Measurements from ENCODE around the gene SH3RF2.
"Not testable (repeated sequence)": the region's sequence is repeated elsewhere in the genome, so short reads cannot be mapped to it uniquely, and the experiment has no call there.

Gene SH3RF2

DNA sequence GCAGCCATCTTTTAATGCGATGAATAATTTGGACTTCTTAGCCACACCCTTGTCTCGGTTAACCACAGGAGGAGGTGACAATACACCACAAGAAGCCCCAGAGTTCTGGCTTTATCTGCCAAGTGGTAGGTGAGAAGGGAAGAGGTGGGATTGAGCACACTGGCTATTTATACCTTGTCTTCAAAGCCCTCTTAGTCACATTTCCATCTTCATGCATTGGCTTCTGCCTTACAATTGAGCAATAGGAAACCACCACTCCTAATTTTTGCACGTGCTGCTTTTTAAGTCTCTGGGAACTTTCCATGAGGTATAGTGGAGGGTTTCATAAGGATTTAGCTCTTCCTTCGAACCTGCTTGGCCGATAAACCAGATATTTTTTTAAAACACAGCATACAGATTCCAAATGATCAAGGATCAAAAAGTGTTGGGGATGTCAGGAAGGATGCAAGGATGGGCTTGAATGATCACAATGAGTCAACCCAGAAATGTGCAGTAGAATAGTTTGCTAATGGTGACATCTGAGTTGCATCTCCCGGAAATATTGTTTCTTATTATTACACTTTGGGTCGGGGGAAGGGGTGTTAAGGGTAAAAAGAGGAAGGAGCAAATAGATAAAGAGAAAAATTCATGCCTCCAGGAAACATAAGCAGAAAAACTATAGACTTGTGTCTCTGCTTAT lies 143.5 kb downstream of the SH3RF2 start:
- DNase-seq (ENCODE audit: low read depth in 2 of 2), result no peak

DNA sequence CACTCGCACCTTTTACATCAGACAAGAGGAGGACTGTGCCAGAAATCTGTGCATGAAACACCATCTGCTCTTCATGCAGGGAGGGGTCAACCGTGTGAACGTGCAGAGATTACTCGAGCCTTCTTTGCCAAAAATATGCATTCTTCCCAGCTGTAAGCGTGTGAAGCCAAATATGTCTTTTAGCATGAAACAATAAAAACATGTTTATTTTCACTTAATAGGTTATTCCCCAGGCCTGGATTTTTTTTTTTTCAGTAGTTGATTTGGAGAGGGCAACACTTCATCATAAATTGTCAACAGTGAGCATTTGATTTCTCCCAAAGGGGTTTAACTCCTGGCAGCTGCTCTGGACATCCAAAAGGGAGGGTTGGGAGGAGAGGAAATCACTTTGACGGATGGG lies 145.2 kb downstream of the SH3RF2 start:
- no peak for DNase-seq (ENCODE audit: low read depth in 2 of 2)

DNA sequence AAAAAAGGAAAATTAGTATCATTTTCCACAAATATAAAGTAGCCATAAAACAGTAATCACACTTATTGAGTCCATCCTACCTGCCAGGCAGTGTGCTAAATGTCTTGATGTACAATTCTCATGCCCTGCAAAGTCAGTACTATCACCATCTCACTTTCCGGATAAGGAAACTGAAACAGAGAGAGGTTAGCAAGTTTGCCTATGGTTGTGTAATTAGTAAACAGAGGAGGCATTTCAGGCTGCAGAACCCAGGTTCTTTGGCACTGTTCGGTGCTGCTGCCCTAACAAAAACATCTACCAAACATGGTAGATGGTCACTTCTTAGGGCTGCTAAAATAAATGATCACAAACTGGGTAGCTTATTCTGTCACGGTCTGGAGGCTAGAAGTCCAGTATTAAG lies 146.4 kb downstream of the SH3RF2 start:
- DNase-seq (ENCODE audit: low read depth in 2 of 2), result no peak

DNA sequence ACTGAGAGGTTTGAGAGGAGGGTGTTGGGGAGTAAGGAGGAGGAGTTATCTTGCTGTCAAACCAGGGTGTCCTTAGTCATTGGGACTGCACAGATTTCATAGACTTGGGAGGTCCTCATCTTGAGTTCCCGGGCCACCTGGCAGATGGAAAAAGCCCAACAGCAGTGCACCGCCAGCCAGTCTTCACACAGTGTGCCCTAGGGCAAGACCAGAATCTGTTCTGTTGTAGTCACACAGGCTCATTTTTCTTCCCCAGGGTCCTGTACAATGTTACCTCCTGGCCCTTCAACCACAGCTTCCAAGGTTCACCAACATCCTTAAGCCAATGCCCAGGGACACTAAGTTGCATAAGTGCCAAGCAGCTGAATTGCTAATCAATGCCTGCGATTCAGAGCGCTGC lies 148.0 kb downstream of the SH3RF2 start:
- DNase-seq (ENCODE audit: low read depth in 2 of 2), result no peak

DNA sequence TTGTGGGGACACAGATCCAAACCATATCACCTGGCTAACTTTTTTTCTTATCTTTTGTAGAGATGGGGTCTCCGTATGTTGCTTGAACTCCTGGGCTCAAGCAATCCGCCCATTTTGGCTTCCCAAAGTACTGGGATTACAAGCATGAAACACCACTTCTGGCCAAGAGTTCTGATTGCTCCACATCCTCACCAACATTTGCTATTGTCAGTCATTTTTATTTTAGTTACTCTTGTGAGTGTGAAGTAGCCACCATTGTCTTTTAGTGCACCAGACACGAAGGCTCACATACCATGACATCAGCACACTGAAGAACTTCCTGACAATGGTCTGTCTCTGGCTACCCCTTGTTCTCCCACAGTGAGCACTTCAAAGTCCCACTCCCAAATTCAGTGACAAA lies 151.7 kb downstream of the SH3RF2 start:
- no peak for DNase-seq (ENCODE audit: low read depth in 2 of 2)

DNA sequence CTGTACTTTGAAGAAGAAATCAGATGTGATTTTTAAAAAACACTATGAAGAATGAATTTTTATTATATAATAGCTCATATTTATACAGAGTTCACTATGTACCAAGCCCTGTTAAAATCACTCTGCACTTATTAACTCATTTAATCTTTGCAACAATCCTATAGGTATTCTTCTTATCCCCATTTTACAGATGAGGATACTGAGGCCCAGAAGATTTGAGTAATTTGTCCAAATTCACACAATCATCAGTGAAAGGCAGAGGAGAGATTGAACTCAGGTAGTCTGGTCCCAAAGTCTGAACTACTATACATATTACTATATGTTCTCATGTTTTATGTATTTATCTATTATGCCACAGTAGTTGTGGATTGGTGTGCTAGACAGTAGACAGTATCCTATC lies 152.9 kb downstream of the SH3RF2 start:
- DNase-seq (ENCODE audit: low read depth in 2 of 2), result no peak

DNA sequence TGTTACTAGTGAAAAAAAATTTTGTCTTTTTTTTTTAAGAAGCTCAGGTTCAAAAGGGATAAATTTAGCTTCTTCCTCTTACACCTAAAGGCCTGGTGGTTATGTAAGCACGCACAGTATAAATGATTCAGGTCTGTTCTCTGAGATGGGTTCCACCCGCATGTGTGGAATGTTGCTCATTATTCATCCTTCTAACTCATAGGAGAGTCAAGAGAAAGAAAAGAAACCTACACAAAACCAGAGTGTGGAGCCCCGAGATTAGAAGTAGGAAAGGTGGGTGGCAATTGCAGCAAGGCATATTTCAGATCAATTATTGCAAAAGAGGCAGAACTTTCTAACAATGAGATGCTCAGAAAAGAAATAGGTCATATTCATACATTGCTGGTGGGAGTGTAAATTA lies 155.5 kb downstream of the SH3RF2 start:
- no peak for DNase-seq (ENCODE audit: low read depth in 2 of 2)

DNA sequence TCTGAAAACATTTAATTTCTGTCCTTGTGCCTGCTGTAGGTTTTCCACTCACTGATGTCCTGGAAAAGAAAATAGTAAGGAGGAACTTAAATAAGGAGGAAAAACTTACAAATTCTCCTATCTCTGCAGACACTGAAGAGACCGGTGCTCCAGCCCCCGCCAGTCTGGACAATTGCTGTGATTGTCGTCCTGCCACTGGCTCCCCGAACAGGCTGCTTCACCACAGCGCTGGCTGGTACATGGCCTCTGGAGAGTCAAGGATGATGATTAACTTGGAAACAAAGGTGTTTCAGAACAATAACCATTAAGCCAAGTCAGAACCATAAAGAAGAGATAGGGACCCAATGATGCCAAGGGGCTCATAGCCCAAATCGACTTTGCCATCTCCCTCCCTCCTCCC lies 161.7 kb downstream of the SH3RF2 start:
- DNase-seq (ENCODE audit: low read depth in 2 of 2), result no peak

DNA sequence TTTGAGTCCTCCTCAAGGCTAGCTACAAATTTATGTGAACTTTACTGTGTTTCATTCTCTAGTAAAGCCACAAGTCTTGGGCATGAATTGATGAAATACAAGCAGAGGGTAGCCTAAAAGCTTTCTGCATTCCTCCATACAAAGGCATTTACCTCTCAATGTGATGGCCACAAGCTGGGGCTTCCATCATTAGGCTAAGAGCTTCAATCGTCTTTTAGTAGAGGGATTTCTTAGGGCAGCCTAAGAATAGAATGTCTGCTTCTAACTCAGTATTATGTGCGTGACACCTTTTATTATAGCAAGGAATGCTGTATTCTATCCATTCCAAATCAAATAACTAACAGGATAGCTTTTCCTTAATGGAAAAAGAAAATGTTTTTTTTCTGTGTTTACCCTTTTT lies 165.3 kb downstream of the SH3RF2 start:
- DNase-seq (ENCODE audit: low read depth in 2 of 2), result no peak

DNA sequence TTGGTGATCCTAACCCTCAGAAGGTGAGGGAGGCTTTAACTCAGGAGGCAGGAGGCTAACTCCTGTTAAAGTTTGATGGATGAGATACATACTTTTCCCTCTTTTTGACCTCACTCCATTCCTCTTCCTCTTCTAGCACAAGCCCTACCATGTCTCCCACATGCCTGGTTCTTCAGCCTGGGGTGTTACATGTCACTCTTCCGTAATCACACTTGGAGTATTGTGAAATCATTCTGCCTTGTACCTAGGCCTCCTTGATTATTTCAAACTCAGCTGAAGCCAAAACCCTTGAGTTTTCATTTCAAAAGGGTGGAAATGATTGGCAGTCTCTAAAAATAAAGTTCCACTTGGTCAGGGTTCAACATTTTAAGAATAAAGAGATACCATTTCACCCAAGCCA lies 167.2 kb downstream of the SH3RF2 start:
- no peak for DNase-seq (ENCODE audit: low read depth in 2 of 2)

DNA sequence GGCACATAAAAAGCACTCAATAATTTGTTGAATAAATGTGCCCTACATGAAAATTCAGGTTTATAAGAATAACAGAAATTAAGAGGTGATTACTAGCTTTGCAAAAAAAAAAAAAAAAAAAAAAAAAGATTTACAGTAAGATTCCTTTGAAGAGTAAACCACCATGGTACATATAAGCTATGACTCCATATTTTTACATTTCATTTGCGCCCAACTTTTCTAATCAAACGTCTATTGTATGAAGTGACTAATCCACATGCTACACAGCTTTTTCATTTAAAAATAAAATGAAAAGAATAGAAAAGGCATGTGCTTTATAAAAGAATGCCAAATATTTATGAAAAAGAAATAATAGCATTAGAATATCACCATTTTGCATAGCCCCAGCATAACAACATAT lies 169.1 kb downstream of the SH3RF2 start, which contains the start of gene PLAC8L1:
Gene PLAC8L1 (minus strand): TSS at position 101 of the 400 bp plus-strand sequence. CDS start 1,266 bp downstream, outside the sequence.
- DNase-seq (ENCODE audit: low read depth in 2 of 2), result no peak

DNA sequence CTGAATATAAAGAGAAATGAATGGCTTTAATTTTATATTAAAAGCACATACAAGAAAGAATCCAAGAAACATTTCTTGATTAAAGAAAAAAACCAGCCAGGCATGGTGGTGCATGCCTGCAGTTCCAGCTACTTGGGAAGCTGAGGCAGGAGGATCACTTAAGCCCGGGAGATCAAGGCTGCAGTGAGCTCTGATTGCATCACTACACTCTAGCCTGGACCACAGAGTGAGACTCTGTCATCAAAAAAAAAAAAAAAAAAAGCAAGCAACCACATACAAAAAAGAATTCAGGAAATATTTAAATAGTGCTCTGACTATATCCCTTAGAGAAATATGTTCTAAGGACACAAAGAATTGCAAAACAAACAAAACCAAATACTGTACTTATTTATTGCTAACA lies 171.5 kb downstream of the SH3RF2 start:
- no peak for DNase-seq (ENCODE audit: low read depth in 2 of 2)

DNA sequence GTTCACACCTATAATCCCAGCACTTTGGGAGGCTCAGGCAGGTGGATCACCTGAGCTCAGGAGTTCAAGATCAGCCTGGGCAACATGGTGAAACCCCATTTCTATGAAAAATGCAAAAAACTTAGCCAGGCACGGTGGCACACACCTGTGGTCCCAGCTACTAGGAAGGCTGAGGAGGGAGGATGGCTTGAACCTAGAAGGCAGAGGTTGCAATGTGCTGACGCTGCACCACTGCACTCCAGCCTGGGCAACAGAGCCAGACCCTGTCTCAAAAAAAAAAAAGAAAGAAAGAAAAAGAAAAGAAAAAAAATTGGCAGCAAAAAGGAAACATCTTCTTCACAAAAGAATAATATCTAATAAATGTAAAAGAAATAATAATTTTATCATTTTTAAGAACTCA lies 172.5 kb downstream of the SH3RF2 start:
- DNase-seq (ENCODE audit: low read depth in 2 of 2), result not testable (repeated sequence)

DNA sequence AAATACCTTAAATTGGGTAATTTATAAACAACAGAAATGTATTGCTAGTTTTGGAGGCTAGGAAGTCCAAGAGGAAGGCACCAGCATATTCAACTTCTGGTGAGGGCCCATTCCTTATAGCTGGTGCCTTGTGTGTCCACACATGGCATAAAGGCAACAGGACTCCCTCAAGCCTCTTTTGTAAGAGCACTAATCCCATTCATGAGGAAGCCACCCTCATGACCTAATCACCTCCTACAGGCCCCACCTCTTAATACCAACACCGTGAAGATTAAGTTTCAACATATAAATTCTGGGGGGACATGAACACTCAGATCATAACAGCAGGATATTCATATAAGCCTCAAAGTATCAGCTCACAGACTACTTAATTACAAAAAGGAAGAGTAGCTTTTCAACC lies 173.0 kb downstream of the SH3RF2 start:
- DNase-seq (ENCODE audit: low read depth in 2 of 2), result no peak

DNA sequence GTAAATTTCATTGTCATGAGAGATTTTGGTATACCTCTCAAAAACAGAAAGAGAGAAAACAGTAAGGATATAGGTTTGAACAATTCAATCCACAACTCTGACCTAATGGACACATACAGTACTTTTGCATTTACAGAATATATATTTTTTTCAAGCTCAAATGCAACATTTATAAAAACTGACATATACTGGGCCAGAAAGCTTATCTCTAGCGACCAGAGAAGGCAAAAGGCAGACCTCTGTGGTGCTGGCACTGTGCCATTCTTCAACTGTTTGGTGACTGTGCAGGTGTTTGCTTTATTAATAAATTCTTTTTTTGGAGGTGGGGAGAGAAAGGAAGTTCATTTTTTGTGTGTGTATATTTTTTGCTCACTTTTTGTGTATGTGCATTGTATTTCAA lies 175.0 kb downstream of the SH3RF2 start:
- no peak for DNase-seq (ENCODE audit: low read depth in 2 of 2)

DNA sequence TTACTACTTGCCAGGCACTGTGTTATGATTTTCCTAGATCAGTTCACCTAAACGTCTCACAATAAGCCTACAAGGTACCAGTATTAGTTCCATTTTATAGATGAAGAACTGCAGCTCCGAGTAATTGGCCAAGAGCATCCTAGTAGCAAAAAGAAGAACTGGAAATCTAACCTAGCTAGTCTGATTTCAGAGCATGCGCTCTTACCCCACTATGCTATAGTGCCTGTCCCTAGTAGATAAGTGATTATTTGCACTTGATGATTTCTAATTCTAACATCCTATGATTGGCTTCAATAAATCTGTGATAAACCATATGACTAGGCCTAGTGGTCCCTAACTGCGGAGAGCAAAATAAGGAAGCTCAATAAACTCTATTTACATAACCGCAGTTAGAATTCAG lies 176.1 kb downstream of the SH3RF2 start:
- DNase-seq (ENCODE audit: low read depth in 2 of 2), result no peak

Data from stimulated activated CD4-positive, alpha-beta T cell treated with anti-CD3 and anti-CD28 coated beads, Interleukin-1b, Interleukin-23, amount 100 ng/mL, for 1 hour (primary cell).